Neural progenitor cell (in vitro differentiated cells): ENCODE measurements around the gene EFCC1.

Experiments used
- CTCF ChIP-seq: fragments of 200-600 bp; sonication (generic); IDR thresholded peaks from 2 replicates; pipeline ENCODE4 v1.5.1; 2017; ENCODE audit warnings: antibody characterized with exemption, mild to moderate bottlenecking
- EZH2 ChIP-seq: fragments of 200-600 bp; sonication (generic); IDR thresholded peaks from 2 replicates; pipeline ENCODE4 v1.6.1; 2017; ENCODE audit warnings: antibody characterized with exemption, mild to moderate bottlenecking, moderate library complexity

- TF ChIP-seq CTCF: no peak
- peak; percentile 42 for TF ChIP-seq EZH2
Observed at GRCh38 chr3:128993461-128994172, 7.5 kb upstream of the EFCC1 start, which contains the start of gene CFAP92.
